Left forelimb (tissue), 1 donor: ENCODE data around the gene MSI2.
"Not testable (repeated sequence)": the region's sequence is repeated elsewhere in the genome, so short reads cannot be mapped to it uniquely, and the experiment has no call there.

ENCODE experiments used
- DNase-seq: peaks from one replicate; pipeline ENCODE4 v3.0.0-alpha.2; 2018; ENCODE audit warnings: low spot score

MSI2 gene

DNA sequence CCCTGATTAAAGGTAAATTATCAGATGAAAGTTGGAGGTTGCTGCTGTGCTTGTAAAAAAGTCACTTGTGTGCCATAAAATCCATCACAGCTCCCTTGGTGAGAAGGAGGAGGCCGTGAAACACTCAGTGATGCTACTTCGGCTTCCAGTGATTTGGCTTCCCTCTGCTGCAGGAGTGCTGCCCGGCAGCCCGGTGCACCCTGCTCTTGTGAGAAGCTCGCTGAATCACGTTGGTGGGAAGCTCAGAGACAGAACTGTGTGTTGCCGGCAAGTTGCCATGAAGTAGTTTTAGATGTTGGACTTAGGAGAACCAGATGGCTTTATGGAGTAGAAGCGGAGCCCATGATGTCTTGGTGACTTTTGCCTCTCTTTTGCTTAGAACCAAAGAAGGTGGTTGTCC, 33.3 kb downstream of the MSI2 start:
- DNase-seq = no peak

DNA sequence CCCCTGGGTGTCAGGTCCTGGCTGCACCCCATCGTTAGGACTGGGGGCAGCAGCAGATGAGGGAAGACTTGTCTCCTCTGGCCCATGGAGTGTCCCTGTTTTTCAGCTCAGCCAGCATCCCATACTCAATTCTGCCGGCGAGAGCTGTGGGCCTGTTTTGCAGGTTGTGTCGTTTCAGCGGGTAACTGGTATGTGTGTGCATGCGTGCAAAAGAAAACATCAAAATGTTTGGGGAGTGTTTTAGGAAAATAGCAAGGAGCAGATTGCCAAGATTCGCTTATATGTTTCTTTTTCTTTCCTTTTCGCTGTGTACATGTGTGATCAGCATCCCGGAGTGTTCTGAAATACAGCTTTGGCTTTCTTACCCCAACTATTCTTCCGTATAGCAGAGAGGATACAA, 34.7 kb downstream of the MSI2 start:
- no peak for DNase-seq

DNA sequence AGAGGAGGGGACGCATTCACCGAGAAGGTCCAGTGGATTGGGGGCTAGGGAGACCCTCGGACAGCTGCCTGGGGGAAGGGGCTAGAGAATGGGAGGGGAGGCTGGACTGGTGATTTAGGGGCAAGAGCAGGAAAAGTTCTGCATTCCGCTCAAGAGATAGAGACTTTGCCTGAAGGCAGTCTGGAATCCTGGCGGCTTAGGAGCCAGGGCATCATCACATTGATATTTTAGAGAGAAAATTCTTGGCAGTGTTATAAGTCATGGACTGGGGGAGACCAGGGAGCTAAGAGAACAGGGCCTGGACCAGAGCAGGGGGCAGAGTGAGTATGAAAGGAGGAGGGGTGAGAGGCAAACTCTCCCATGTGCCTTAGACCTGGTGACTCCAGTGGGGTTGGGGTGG, 35.8 kb downstream of the MSI2 start:
- no peak for DNase-seq

DNA sequence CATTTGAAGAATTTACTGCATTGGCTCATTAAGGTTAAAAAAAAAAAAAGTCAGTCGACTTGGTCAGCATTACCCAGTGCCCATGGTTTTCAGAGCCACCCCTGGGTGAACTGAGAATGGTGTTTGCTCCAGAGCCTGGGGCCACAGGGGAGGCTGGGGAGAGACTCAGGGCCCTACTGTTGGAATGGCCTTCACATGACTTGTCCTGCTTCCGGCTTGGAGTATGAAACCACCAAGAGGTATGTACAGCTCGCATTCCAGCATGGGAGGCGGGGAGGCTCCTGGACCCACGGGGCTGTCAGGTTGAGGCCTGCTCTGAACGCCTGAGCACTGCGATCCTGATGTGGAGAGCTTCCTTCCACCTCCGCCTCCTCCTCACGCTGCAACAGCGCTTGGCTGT, 36.8 kb downstream of the MSI2 start:
- DNase-seq = no peak

DNA sequence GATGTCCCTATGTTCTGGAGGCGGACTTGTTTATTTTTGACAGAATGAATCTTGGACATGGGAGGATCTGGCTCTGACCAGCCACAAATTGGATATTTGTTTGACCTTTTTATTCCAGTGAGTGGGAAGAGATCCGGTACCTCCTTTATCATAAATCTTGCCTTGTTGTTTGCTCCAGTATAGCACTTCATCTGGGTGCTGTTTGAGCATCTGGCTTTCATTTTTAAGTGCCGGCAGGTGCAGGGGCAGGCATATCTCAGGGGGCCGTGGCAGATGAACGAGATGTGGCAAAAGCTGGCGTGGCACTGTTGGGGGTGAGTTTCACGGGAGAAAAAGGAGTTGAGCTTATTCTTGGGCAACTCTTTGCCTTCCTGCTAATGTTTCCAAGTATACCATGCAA, 37.8 kb downstream of the MSI2 start:
- DNase-seq = no peak

DNA sequence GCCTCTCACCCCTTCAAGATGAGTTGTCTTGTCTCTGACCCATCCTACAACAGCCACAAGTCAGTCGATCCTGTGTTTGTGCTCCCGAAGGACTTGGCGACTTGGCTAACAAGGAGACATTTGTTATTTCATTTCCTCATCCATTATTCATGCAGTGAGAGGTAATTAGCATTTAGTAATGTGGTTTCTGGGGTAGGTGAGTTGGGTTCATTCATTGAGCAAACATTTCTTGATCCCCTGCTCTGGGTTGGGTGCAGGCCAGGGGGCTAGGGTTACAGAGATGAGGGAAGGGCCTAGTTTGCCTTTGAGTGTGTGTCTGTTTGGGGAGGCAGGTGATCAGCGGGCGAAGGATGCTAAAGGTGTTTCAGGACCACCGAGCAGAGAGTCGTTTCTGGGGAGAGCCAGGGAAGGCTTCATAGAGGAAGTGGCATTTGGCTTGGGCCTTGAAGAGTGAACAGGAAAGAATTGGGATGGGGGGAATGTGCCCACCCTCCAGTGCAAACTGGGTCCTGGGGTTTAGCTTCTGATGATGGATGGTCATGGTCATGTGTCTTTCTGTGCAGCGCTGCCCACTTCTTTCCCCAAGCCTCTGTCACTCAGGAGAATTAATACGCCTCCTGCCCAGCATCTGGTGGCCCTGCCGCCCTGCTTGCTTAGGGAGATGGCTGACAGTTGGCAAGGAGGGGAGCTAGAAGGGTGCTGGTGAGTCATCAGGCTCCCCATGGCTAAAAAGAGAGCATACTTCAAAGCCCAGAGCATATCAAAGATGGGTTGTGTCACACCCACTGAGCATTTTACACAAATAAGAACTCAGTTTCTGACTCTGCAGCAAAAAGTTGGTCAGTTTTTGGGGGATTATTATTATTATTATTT, 38.5 kb downstream of the MSI2 start:
- no peak for DNase-seq

DNA sequence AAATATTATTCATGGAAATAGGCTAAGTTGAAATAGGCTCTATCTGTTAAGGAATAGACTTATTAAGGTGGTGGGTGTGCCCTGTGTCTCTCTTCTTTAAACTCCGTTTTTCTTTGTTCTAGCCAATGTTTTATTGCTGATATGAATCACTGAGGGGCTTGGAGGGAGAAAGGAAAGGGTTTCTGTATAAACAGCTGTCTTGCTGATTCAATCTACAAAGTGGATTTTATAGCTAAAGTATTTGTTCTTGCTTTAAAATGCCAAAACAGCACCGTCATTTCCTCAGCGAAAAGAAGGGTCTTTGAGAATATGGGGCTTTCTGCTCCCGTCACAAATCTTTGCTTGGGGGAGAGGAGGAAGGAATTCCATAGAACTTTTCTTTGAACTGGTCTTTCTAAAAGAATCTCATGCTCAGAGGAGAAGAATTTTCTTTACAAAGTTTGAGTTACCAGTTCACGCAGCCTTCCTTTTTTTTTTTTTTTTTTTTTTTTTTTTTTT, 39.3 kb downstream of the MSI2 start:
- no peak for DNase-seq

DNA sequence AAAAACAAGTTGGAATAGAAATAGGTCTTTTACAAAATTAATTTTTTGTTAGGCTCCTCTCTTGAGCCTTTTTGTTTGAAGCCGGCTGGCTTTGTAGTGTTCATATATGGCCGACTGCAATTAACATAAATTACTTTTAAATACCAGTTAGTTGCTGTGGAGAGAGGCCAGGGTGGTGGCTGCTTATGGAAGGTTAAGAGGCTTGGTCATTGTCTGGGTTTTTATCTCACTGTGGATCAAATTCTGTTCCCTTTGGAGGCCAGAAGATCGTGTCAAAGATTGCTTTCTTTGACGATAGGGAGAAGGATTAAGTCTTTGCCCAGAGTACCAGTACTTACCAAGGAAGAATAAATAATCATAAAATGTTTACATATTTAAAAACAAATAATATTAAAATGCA, 39.9 kb downstream of the MSI2 start:
- no peak for DNase-seq

DNA sequence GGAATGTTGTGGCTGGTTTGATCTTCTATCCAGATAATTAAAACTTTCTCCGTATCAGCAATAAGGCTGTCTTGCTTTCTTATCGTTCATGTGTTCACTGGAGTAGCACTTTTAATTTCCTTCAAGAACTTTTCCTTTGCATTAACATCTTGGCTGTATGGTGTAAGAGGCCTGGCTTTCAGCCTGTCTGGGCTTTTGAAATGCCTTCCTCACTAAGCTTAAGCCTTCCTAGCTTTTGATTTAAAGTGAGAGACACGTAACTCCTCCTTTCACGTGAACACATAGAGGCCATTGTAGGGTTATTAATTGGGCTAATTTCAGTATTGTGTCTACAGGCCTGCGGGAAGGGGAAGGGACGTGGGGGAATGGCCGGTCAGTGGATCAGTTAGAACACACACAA, 42.9 kb downstream of the MSI2 start:
- no peak for DNase-seq

DNA sequence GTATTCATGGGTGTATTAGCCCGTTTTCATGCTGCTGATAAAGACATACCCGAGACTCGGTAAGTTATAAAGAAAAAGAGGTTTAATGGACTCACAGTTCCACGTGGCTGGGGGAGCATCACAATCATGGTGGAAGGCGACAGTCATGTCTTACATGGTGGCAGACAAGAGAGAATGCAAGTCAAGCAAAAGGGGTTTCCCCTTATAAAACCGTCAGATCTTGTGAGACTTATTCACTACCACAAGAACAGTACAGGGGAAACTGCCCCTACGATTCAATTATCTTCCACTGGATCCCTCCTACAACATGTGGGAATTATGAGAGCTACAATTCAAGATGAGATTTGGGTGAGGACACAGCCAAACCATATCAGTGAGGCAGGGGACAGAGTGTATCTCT, 44.3 kb downstream of the MSI2 start:
- not testable (repeated sequence) for DNase-seq

DNA sequence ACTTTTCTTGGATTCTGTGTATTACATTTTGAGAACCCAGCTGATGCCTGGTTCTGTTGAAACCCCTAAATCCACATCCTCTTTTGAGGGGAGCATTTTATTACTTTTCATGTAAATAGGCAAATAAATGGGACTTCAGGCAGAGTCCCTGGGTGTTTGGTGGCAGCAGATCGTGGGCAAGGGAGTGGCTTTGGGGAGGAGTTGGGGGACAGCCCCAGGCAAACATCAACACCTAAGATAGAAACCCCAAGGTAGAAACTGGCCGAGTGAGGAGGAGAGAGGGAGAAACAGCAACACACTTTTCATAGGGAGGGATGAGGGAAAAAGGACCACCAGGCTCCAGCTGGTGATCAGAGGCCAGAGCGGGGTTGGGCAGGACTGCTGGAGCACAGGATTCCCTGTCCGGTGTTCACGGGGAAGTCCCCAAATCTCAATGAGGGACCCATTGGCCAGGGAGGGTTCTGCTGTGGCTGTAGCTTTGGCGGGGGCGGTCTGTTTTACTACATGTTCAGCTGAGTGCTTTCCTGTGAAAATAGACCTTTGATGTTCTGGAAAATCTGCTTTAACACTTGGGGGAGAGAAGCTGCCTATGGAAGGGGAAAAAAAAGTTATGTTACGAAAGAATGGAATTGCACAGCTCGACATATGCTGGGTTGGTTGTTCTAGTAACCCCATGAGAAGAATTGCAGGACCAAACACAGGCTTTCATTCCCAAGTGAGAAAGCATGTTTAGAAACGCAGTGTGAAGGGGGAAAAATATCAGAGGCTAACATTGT, 46.6 kb downstream of the MSI2 start:
- DNase-seq = no peak

DNA sequence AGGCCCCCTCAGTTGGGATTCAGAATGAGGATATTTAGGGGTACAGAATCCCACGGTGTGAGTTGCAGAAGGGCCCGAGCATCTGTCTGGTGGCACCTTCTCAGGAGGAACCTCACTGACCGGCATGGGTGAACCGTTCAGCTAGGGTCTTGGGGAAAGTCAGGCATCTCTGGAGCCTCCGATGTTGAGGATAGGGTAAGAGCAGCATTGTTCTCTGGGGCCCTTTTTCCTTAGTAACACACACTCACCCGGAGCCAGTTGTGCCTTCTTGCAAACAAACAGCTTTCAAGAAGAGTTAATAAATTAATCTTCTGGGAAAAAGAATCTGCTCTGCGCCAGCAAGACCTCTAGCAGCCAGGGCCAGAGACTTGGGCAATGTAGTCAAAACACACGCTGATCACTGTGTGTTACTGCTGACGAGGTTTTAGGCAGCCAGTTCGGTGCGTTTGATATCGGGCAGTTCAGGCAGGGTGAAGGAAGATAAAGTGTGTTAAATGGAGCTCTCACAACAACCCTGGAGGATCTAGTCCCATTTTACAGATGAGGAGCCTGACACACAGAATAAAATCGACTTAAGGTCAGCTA, 48.9 kb downstream of the MSI2 start:
- no peak for DNase-seq

DNA sequence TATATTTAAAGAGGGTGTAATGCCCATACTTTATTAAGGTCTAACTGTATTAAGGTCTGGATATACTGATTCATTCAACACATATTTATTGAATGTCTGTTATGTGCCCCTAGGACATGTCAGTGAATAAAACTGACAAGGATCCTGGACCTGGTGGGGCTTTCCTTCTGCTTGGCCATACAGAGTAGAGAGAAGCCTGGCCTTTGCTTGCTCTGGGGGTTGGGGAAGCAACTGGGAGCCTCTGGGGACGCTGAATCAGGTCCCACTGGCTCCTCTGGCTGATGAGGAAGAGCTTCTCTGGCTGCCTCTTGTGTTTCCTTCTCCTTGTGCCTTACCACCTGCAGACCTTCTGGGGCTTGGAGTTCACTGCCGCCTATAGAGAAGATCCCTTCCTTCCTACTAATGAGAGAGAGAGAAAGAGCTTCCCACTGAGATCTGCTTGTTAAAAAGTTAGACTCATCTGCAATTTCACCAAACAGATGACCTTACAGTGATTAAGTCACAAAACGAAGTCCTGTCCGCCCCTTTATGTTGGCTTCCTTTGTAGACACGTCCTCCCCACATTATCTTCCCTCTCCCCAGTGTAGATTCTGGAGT, 49.7 kb downstream of the MSI2 start:
- no peak for DNase-seq

DNA sequence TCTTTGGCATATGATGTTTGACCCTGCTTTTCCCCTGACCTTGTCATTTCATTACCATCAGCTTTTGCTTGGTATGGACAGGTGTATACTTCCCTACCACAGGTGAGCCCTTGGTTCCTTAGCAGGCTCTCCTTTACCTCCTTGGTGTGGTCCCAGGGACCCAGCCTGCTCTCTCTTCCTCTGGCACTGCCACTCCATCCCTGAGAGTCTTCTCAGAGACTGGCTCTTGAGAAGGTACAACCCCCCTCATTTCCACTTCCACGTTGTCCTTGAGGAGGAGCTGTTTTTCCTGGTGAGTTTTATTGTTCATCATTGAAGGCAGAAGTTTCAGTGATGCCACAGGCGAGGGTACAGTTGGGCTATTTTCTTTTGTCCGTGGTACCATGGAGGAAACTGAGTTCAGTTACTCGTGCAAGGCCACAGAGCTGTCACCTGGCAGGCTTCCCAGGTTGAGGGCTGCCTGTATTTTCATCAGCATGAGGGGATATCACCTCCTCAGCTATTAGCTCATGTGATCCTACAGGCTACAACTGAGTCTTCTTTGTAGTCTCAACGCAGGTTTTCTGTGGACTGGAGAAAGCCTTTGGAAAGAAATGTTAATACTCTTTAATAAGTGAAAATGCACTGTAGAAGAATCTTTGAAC, 52.3 kb downstream of the MSI2 start:
- DNase-seq = no peak

DNA sequence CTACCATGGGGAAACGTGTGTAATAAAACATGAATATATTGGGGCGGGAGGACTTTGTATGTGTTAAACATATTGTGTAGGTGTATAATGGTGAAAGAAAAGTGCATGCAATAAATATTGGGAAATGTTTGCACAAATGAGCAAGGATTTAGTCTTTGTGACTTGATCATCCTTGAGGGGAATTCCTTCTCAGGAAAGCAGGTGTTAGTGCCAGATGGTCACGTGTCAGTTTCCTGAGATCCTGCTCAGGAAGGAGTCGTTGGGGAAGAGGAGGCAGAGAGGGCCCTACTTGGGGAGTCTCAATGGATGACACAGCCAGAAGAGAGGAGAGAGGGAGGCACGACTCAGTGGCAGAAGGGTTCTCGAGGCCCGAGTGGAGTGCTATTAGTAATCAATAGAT, 53.2 kb downstream of the MSI2 start:
- DNase-seq = no peak

DNA sequence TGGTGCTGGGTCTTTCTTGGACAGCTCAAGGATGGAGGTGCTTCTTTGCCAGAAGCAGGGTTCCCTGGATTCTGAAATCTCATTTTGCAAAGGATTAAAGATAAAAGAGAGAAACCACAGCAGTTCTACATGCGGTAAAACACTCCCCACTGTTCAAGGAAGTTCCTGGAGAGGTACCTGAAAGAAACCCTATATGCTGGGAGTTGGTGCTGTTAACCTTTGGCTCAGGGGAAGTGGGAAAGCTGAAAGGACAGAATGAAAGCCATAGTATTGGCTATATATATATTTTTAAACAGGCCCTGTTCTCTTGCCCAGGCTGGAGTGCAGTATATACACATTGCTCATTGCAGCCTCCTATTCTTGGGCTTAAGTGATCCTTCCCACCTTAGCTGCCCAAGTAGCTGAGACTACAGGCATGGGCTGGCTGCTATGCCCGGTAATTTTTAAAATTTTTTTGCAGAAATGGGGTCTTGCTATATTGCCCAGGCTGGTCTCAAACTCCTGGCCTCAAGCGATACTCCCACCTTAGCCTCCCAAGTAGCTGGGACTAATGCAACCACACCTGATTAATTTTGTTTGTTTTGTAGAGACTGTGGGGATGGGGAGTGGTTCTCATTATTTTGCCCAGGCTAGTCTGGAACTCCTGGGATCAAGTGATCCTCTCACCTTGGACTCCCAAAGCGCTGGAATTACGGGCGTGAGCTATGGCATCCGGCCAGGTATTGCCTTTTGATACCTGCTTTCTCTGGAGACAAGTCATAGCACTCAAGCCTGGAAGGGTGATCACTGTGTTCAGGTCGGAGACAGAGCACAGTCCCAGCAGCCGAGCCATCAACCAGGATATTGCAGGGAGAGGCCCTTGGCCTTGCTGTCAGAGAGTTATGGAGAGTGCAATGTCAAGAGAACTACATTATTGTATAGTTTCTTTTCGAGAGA, 55.2 kb downstream of the MSI2 start:
- DNase-seq = no peak

DNA sequence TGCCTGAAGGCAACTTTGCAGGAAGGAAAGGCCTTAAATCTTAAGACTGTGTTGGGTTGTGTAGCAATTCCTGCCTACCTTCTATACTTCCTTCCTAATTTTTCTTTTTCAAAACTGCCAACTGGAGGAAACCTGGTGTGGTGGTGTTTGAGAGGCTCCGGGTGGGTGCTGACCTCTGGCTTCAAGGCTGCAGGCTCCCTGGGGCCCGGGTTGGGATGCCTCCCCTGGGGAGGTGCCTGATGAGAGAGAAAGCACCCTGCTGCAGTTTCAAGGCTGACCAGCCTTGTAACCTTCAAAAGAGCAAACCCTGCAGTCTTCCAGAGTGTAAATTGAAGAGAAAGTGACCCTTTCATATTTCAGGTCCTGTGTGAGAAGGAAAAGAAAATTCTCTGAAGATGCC, 55.9 kb downstream of the MSI2 start:
- no peak for DNase-seq

DNA sequence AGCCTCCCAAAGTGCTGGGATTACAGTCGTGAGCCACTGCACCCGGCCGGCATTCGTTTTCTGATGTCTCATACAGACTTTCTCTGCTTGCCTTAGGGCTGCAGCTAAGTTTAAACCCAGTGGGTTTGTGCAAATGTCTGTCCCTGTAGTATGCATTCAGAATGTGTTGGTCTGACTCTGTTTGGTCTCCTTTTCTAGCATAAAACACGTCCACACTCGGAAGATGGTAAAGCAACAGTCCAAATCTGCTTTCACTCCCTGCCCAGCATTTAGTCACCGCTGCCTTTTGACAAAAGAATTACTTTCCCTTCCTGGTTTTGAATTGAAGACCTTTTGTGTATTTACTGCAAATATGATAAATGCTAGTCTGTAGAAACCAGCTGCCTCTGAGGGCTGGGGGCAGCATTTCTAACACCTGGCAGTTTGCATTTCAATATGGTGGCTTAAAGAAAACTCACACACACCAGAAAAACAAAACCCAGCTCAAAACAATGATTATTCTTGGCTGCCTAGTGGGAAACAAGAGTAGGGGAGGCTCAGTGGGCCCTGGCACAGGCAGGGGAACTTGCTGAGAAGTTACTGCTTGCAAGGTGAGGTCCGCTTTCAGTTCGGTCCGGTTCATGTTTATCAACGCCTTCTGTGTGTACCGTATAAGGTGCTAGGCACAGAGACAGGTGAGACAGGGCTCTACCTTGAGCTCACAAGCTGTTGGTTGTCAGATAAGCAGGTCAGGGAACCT, 56.9 kb downstream of the MSI2 start:
- no peak for DNase-seq

DNA sequence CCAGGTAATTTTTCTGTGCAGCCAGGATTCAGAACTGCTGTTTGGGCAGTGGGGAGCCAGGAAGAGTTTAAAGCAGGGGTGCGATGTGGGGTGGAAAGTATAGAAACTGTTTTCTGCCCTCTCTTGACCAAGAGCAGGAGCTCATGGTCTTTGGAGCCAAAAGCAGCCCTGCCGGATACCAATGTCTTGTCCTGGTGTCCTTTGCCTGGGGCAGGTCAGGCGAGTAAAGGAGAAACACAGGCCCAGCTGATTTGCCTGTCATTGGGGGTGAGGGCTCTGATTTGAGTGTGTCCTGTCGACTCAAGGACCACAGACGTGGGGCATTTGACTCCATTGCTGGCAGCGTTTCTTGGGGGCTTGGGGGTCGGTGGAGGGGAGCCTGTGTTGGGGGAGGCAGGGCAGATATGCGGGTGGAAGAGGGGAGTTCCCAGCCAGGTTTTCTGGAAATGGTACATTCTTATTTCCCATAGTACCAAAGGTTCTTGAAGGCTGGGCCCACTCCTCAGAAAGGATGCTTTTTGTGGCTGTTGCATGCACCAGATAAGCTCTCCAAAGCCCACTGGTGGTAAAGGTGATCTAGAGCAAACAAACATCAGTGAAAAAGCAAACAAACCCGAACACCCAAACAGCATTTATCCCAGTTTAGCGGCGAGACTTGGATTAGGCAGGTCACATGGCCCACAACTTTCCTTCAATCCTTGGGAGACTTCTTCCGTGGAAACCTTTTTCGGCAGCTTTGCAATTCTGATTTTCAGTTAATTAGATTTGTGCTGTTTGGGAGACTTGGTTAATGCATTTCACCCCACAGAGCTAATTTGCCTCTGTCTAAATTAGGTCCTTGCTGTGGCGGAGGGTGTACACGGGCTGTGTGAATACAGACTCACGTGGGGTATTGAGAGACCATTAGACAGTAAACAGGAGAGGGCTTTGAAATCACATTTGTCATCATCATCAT, 59.0 kb downstream of the MSI2 start:
- DNase-seq = no peak
